ENCODE results near the gene LRRIQ1.
"Not testable (repeated sequence)": the region's sequence is repeated elsewhere in the genome, so short reads cannot be mapped to it uniquely, and the experiment has no call there.

The LRRIQ1 gene

DNA sequence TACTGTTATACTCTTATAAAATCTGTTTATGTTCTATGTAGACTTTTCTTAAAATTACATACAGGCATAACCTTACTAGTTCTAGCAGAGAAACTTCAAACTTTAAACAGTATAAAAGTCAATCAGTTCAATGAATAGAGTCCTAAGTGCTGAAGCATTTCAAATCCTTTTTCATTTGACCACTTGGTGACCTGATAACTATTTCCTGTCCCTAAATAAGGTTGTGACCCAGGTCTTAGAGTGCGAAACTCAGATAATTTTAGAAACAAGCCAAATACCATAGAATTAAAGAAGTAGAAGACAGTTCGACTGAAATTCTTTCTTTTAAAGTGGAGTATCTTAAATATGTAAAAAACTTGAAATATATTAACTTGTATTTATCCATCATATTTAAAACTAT is 147.7 kb downstream of the LRRIQ1 start:
- Mint-ChIP-seq H3K4me1 (ENCODE audit: low read depth in 2 of 2) (no peaks in the 10 kb centered on the region), H3K9me3 (peaks cover 0 to 5% of the 10 kb centered on the region in 2 donors), H3K27ac (no peak overlapping the region), H3K4me3 (no peak overlapping the region), H3K36me3 (ENCODE audit: insufficient read depth) (peaks cover 2% of the 10 kb centered on the region), H3K27me3 (no peaks in the 10 kb centered on the region)
- no peak for ATAC-seq (replicated peaks)
- no peak for DNase-seq

DNA sequence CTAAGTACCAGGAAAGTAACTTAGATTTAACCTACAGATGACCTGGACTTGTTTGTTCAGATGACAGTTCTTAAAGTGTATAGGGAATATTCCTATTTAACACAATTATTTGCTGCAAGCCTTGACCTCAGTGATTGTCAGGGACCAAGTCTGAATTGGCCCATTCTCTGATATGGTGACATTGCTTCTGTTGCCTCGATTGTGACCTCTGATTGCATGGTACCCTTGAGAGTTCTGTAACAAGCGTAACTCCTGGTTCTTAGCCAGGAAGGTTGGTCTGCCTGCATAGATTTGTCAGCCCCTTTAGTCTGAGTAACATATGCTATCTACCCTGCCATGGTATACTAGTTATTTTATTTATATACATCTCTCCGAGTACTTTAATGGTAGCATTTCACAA is 150.1 kb downstream of the LRRIQ1 start:
- no peak for DNase-seq
- Mint-ChIP-seq H3K27ac (no peak overlapping the region), H3K4me3 (no peak overlapping the region), H3K4me1 (ENCODE audit: low read depth in 2 of 2) (no peaks in the 10 kb centered on the region), H3K27me3 (no peaks in the 10 kb centered on the region), H3K36me3 (ENCODE audit: insufficient read depth) (peaks cover 2% of the 10 kb centered on the region), H3K9me3 (peaks cover 4 to 7% of the 10 kb centered on the region in 2 donors)
- ATAC-seq (replicated peaks), result no peak

DNA sequence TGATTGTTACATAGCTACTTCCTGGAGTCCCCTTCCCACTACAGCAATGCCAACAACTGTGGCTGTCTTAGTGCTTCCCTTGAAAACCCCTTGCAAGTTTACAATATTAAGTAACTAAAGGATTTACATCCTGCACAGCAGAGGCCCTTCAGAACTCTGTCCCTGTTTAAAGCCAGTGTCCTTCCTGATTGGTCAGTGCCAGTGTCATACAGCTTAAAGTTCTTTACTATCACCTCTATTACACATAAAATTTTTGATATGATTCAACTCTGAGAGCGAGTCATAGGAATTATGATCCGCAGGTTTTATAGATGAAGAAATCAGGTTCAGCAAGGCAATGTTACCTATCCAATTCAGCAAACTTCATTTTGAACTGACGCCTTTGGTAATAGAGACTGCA is 152.5 kb downstream of the LRRIQ1 start:
- DNase-seq (no peak), ATAC-seq (replicated peaks) (no peak)
- H3K36me3 Mint-ChIP-seq (ENCODE audit: insufficient read depth), result no peaks in the 10 kb centered on the region
- peaks cover 10 to 12% of the 10 kb centered on the region in 2 donors for H3K9me3 Mint-ChIP-seq
- no peak overlapping the region for H3K4me3 Mint-ChIP-seq
- H3K27me3 Mint-ChIP-seq, result no peaks in the 10 kb centered on the region
- H3K27ac Mint-ChIP-seq, result no peak overlapping the region
- no peaks in the 10 kb centered on the region for H3K4me1 Mint-ChIP-seq (ENCODE audit: low read depth in 2 of 2)

- ATAC-seq (replicated peaks), result no peak
- no peak for DNase-seq
- Mint-ChIP-seq H3K4me1 (ENCODE audit: low read depth in 2 of 2) (no peaks in the 10 kb centered on the region), H3K27me3 (no peaks in the 10 kb centered on the region), H3K4me3 (no peak overlapping the region), H3K9me3 (peaks cover 10 to 12% of the 10 kb centered on the region in 2 donors), H3K27ac (no peak overlapping the region), H3K36me3 (ENCODE audit: insufficient read depth) (no peaks in the 10 kb centered on the region)
Observed at GRCh38 chr12:85190728-85191127, 154.6 kb downstream of the LRRIQ1 start.

GRCh38 chr12:85203809-85204208 is 167.7 kb downstream of the LRRIQ1 start:
- H3K27me3 Mint-ChIP-seq; DNase-seq; ATAC-seq (replicated peaks); H3K36me3 Mint-ChIP-seq (ENCODE audit: insufficient read depth); H3K27ac Mint-ChIP-seq; H3K4me1 Mint-ChIP-seq (ENCODE audit: low read depth in 2 of 2); H3K4me3 Mint-ChIP-seq: not testable (repeated sequence)
- H3K9me3 Mint-ChIP-seq, result peaks cover 24 to 40% of the 10 kb centered on the region in 2 donors

GRCh38 chr12:85206543-85206942 is 170.4 kb downstream of the LRRIQ1 start:
- peaks cover 24 to 33% of the 10 kb centered on the region in 2 donors for H3K9me3 Mint-ChIP-seq
- ATAC-seq (replicated peaks) (no peak), DNase-seq (no peak)
- no peak overlapping the region for H3K4me3 Mint-ChIP-seq
- no peak overlapping the region for H3K27ac Mint-ChIP-seq
- no peaks in the 10 kb centered on the region for H3K4me1 Mint-ChIP-seq (ENCODE audit: low read depth in 2 of 2)
- H3K27me3 Mint-ChIP-seq, result no peaks in the 10 kb centered on the region
- no peaks in the 10 kb centered on the region for H3K36me3 Mint-ChIP-seq (ENCODE audit: insufficient read depth)

DNA sequence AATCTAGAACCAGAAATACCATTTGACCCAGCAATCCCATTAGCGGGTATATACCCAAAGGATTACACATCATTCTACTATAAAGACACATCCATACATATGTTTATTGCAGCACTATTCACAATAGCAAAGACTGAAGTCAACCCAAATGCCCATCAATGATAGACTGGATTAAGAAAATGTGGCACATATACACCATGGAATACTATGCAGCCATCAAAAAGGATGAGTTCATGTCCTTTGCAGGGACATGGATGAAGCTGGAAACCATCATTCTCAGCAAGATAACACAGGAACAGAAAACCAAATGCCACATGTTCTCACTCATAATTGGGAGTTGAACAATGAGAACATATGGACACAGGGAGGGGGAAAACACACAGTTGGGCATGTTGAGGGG is 188.2 kb downstream of the LRRIQ1 start:
- not testable (repeated sequence) for DNase-seq; H3K36me3 Mint-ChIP-seq (ENCODE audit: insufficient read depth); H3K4me3 Mint-ChIP-seq; H3K4me1 Mint-ChIP-seq (ENCODE audit: low read depth in 2 of 2); H3K27ac Mint-ChIP-seq; ATAC-seq (replicated peaks); H3K27me3 Mint-ChIP-seq
- peaks cover 14 to 23% of the 10 kb centered on the region in 2 donors for H3K9me3 Mint-ChIP-seq

DNA sequence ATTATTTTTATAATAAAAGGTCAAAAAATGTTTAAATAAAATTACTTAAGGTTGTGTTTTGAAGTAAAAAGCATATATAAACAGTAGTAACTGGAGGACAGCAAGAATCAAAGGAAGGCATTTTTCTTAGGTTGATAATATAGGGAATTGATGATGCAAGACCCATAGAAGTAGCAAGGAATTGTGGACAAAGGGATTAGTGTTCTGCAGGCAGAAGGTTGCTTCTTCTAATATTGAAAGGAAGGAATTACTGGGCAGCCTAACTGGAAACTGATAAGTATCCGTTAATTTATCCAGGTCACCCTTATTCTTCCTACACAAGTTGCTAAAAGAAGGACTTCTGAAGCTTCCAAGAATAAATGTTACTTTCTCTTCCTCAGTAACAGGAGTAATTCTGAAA is 189.3 kb downstream of the LRRIQ1 start:
- Mint-ChIP-seq H3K9me3 (peaks cover 16 to 23% of the 10 kb centered on the region in 2 donors), H3K27ac (no peak overlapping the region), H3K4me1 (ENCODE audit: low read depth in 2 of 2) (no peaks in the 10 kb centered on the region), H3K27me3 (no peaks in the 10 kb centered on the region), H3K36me3 (ENCODE audit: insufficient read depth) (no peaks in the 10 kb centered on the region), H3K4me3 (no peak overlapping the region)
- ATAC-seq (replicated peaks) (no peak), DNase-seq (no peak)

DNA sequence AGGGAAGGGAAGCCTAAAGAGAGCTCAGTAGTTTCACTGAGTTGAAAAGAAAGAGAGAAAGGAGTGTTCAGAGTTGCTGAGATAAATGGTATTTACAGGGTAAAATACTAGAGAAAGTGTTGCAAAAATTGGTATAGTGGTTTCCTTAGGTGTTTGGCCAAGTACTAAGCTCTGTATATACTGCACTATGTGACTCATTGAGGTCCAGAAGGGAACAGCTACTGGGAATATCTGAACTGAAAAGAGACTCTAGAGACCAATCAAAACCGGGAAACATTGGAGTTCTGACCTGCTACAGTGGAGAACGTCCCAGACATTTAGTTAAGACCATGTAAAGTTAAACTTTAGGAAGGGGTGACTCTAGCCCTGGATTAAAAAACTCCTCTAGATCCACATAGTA is 201.2 kb downstream of the LRRIQ1 start:
- Mint-ChIP-seq H3K4me1 (ENCODE audit: low read depth in 2 of 2) (no peaks in the 10 kb centered on the region), H3K27me3 (no peaks in the 10 kb centered on the region), H3K27ac (no peak overlapping the region), H3K9me3 (peaks cover 2 to 16% of the 10 kb centered on the region in 2 donors), H3K36me3 (ENCODE audit: insufficient read depth) (no peaks in the 10 kb centered on the region), H3K4me3 (no peak overlapping the region)
- DNase-seq (no peak), ATAC-seq (replicated peaks) (no peak)

GRCh38 chr12:85244561-85244960 is 208.4 kb downstream of the LRRIQ1 start:
- H3K4me3 Mint-ChIP-seq, result no peak overlapping the region
- no peaks in the 10 kb centered on the region for H3K27me3 Mint-ChIP-seq
- ATAC-seq (replicated peaks) (no peak), DNase-seq (no peak)
- H3K36me3 Mint-ChIP-seq (ENCODE audit: insufficient read depth), result no peaks in the 10 kb centered on the region
- H3K27ac Mint-ChIP-seq, result no peak overlapping the region
- no peaks in the 10 kb centered on the region for H3K4me1 Mint-ChIP-seq (ENCODE audit: low read depth in 2 of 2)
- no peaks in the 10 kb centered on the region for H3K9me3 Mint-ChIP-seq

- H3K4me1 Mint-ChIP-seq (ENCODE audit: low read depth in 2 of 2), result no peaks in the 10 kb centered on the region
- ATAC-seq (replicated peaks) (no peak), DNase-seq (no peak)
- no peak overlapping the region for H3K27ac Mint-ChIP-seq
- H3K36me3 Mint-ChIP-seq (ENCODE audit: insufficient read depth), result no peaks in the 10 kb centered on the region
- no peaks in the 10 kb centered on the region for H3K9me3 Mint-ChIP-seq
- H3K27me3 Mint-ChIP-seq, result no peaks in the 10 kb centered on the region
- no peak overlapping the region for H3K4me3 Mint-ChIP-seq
Observed at GRCh38 chr12:85253853-85254252, 217.7 kb downstream of the LRRIQ1 start.

GRCh38 chr12:85257671-85258070 is 221.5 kb downstream of the LRRIQ1 start:
- Mint-ChIP-seq H3K27me3 (no peaks in the 10 kb centered on the region), H3K4me3 (no peak overlapping the region), H3K36me3 (ENCODE audit: insufficient read depth) (no peaks in the 10 kb centered on the region), H3K27ac (no peak overlapping the region), H3K4me1 (ENCODE audit: low read depth in 2 of 2) (no peaks in the 10 kb centered on the region), H3K9me3 (no peaks in the 10 kb centered on the region)
- no peak for ATAC-seq (replicated peaks)
- no peak for DNase-seq

DNA sequence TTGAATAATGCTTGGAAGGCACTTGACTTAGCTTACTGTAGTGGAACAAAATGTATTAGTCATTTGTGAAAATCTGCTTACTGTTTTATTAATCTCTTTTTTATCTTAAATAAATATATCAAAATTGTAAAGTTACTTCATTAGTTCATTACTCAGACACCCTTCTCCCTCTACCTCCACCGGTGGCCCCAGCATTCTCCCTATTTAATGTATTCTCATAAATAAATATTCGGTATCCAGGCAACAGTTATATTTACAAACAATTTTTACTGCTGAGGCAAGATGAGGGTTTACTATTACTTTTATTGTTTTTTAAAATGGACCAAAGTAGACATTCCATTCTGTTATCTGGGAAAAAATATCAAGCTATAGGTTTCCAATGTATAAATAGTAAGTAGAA is 224.3 kb downstream of the LRRIQ1 start:
- H3K4me3 Mint-ChIP-seq, result no peak overlapping the region
- no peaks in the 10 kb centered on the region for H3K9me3 Mint-ChIP-seq
- H3K4me1 Mint-ChIP-seq (ENCODE audit: low read depth in 2 of 2), result no peaks in the 10 kb centered on the region
- no peak for DNase-seq
- H3K27ac Mint-ChIP-seq, result no peak overlapping the region
- H3K27me3 Mint-ChIP-seq, result no peaks in the 10 kb centered on the region
- H3K36me3 Mint-ChIP-seq (ENCODE audit: insufficient read depth), result no peaks in the 10 kb centered on the region
- no peak for ATAC-seq (replicated peaks)

- no peaks in the 10 kb centered on the region for H3K27me3 Mint-ChIP-seq
- no peak overlapping the region for H3K4me3 Mint-ChIP-seq
- no peaks in the 10 kb centered on the region for H3K9me3 Mint-ChIP-seq
- ATAC-seq (replicated peaks), result no peak
- H3K4me1 Mint-ChIP-seq (ENCODE audit: low read depth in 2 of 2), result no peaks in the 10 kb centered on the region
- no peaks in the 10 kb centered on the region for H3K36me3 Mint-ChIP-seq (ENCODE audit: insufficient read depth)
- H3K27ac Mint-ChIP-seq, result no peak overlapping the region
- DNase-seq, result no peak
Observed at GRCh38 chr12:85260896-85261295, 224.7 kb downstream of the LRRIQ1 start.

- Mint-ChIP-seq H3K27me3 (no peaks in the 10 kb centered on the region), H3K36me3 (ENCODE audit: insufficient read depth) (no peaks in the 10 kb centered on the region), H3K4me3 (no peak overlapping the region), H3K9me3 (peaks cover 0 to 3% of the 10 kb centered on the region in 2 donors), H3K4me1 (ENCODE audit: low read depth in 2 of 2) (no peaks in the 10 kb centered on the region), H3K27ac (no peak overlapping the region)
- no peak for ATAC-seq (replicated peaks)
- no peak for DNase-seq
Observed at GRCh38 chr12:85266356-85266755, 230.2 kb downstream of the LRRIQ1 start.
